Large intestine (tissue), 3 donors: ENCODE measurements around the gene B4GALT5. TPM values are rescaled to one million over a fixed set of nuclear protein-coding genes. Genes with fewer than 3 reads are reported as not detected.
"Not testable (repeated sequence)": the region's sequence is repeated elsewhere in the genome, so short reads cannot be mapped to it uniquely, and the experiment has no call there.

Source experiments
- DNase-seq, 2 donors: peaks; one replicate each; pipeline versions ENCODE4 v3.0.0 to v3.0.0-alpha.2; 2013
- H3K27ac ChIP-seq: one replicate; pipeline ENCODE4 v1.5.1; 2013; ENCODE audit warnings: low read length
- H3K27me3 ChIP-seq: 2 replicates; pipeline ENCODE4 v1.6.1; 2013; ENCODE audit warnings: low read length; ENCODE audit not compliant: control insufficient read depth, insufficient read depth
- H3K36me3 ChIP-seq: 2 replicates; pipeline ENCODE4 v1.6.1; 2013; ENCODE audit warnings: low read length; ENCODE audit not compliant: control insufficient read depth, insufficient read depth
- H3K4me1 ChIP-seq: one replicate; pipeline ENCODE4 v1.6.1; 2013; ENCODE audit warnings: low read length; ENCODE audit not compliant: control insufficient read depth, insufficient read depth
- H3K4me3 ChIP-seq: one replicate; pipeline ENCODE4 v1.5.1; 2013; ENCODE audit warnings: low read length
- H3K9me3 ChIP-seq: one replicate; pipeline ENCODE4 v1.6.1; 2013; ENCODE audit warnings: mild to moderate bottlenecking, low read depth, low read length, moderate library complexity; ENCODE audit not compliant: control insufficient read depth
- WGBS: methylation state at CpG from one replicate; pipeline ENCODE4 v1.1.5; 2013; ENCODE audit warnings: low lambda C conversion rate; ENCODE audit not compliant: insufficient coverage; 5-methylcytosine and 5-hydroxymethylcytosine counted together
- polyA plus RNA-seq: library from polyadenylated mRNA; unstranded; fragments of 120-200 nt; gene quantifications from one replicate; pipeline ENCODE4 v1.2.1, GENCODE V29; 2013

B4GALT5 gene
- polyA plus RNA-seq, 1 donor, result 51.2 TPM

GRCh38 chr20:49671433-49671832 lies 42.2 kb downstream of the B4GALT5 start:
- Histone ChIP-seq H3K4me1 (peaks cover 72% of the 10 kb centered on the region), H3K27ac (peak overlapping the region; percentile 52)
- 67% methylated on average over 1 of the region's 1 CpG for WGBS

GRCh38 chr20:49669601-49670189 lies 44.0 kb downstream of the B4GALT5 start:
- no peak overlapping the region for H3K4me3 ChIP-seq
- H3K4me1 ChIP-seq, result peaks cover 58% of the 10 kb centered on the region
- 76% methylated on average over 4 of the region's 7 CpGs for WGBS
- no peaks in the 10 kb centered on the region for H3K9me3 ChIP-seq
- peak overlapping the region; percentile 90 for H3K27ac ChIP-seq
- peak in 1 of 2 donors; percentile 62 for DNase-seq
- no peaks in the 10 kb centered on the region for H3K36me3 ChIP-seq
- no peaks in the 10 kb centered on the region for H3K27me3 ChIP-seq

More at GRCh38 chr20:49671433-49671832, 42.2 kb downstream of the B4GALT5 start:
- no peak for DNase-seq
- Histone ChIP-seq H3K36me3 (no peaks in the 10 kb centered on the region), H3K9me3 (no peaks in the 10 kb centered on the region), H3K4me3 (no peak overlapping the region), H3K27me3 (no peaks in the 10 kb centered on the region)

GRCh38 chr20:49668878-49669195 lies 44.8 kb downstream of the B4GALT5 start:
- H3K4me3 ChIP-seq, result peak overlapping the region; percentile 17
- not testable (repeated sequence) for H3K36me3 ChIP-seq, H3K9me3 ChIP-seq, DNase-seq, H3K27me3 ChIP-seq
- peak overlapping the region; percentile 90 for H3K27ac ChIP-seq
- WGBS, result no CpG with 5 or more reads among the region's 2 CpGs
- peaks cover 53% of the 10 kb centered on the region for H3K4me1 ChIP-seq

GRCh38 chr20:49668181-49668877 lies 45.3 kb downstream of the B4GALT5 start:
- no peaks in the 10 kb centered on the region for H3K36me3 ChIP-seq
- H3K27me3 ChIP-seq, result no peaks in the 10 kb centered on the region
- peaks cover 48% of the 10 kb centered on the region for H3K4me1 ChIP-seq
- no CpG with 5 or more reads among the region's 12 CpGs for WGBS
- peak overlapping the region; percentile 17 for H3K4me3 ChIP-seq
- DNase-seq, result peak; percentile 70 to 91
- H3K9me3 ChIP-seq, result no peaks in the 10 kb centered on the region
- peak overlapping the region; percentile 90 for H3K27ac ChIP-seq

GRCh38 chr20:49666911-49667310 lies 46.8 kb downstream of the B4GALT5 start:
- no peak overlapping the region for H3K27ac ChIP-seq
- WGBS, result no CpG with 5 or more reads among the region's 3 CpGs
- peaks cover 35% of the 10 kb centered on the region for H3K4me1 ChIP-seq

GRCh38 chr20:49665796-49666195 lies 47.9 kb downstream of the B4GALT5 start:
- Histone ChIP-seq H3K9me3 (no peaks in the 10 kb centered on the region), H3K4me3 (no peak overlapping the region), H3K36me3 (no peaks in the 10 kb centered on the region), H3K27ac (no peak overlapping the region), H3K27me3 (no peaks in the 10 kb centered on the region), H3K4me1 (peaks cover 28% of the 10 kb centered on the region)
- no peak for DNase-seq
- 100% methylated on average over 1 of the region's 7 CpGs for WGBS

More at GRCh38 chr20:49666911-49667310, 46.8 kb downstream of the B4GALT5 start:
- DNase-seq, result no peak
- Histone ChIP-seq H3K27me3 (no peaks in the 10 kb centered on the region), H3K36me3 (no peaks in the 10 kb centered on the region), H3K9me3 (no peaks in the 10 kb centered on the region), H3K4me3 (no peak overlapping the region)

GRCh38 chr20:49664612-49665313 lies 48.9 kb downstream of the B4GALT5 start:
- no peaks in the 10 kb centered on the region for H3K9me3 ChIP-seq
- no peak for DNase-seq
- H3K4me3 ChIP-seq, result no peak overlapping the region
- 100% methylated on average over 1 of the region's 3 CpGs for WGBS
- H3K27me3 ChIP-seq, result no peaks in the 10 kb centered on the region
- peaks cover 3% of the 10 kb centered on the region for H3K36me3 ChIP-seq
- peaks cover 26% of the 10 kb centered on the region for H3K4me1 ChIP-seq
- H3K27ac ChIP-seq, result no peak overlapping the region

- H3K27me3 ChIP-seq, result no peaks in the 10 kb centered on the region
- H3K27ac ChIP-seq, result no peak overlapping the region
- H3K9me3 ChIP-seq, result no peaks in the 10 kb centered on the region
- no peak for DNase-seq
- peaks cover 3% of the 10 kb centered on the region for H3K36me3 ChIP-seq
- peaks cover 21% of the 10 kb centered on the region for H3K4me1 ChIP-seq
- no peak overlapping the region for H3K4me3 ChIP-seq
Observed at GRCh38 chr20:49663112-49663511, 50.6 kb downstream of the B4GALT5 start.

DNA sequence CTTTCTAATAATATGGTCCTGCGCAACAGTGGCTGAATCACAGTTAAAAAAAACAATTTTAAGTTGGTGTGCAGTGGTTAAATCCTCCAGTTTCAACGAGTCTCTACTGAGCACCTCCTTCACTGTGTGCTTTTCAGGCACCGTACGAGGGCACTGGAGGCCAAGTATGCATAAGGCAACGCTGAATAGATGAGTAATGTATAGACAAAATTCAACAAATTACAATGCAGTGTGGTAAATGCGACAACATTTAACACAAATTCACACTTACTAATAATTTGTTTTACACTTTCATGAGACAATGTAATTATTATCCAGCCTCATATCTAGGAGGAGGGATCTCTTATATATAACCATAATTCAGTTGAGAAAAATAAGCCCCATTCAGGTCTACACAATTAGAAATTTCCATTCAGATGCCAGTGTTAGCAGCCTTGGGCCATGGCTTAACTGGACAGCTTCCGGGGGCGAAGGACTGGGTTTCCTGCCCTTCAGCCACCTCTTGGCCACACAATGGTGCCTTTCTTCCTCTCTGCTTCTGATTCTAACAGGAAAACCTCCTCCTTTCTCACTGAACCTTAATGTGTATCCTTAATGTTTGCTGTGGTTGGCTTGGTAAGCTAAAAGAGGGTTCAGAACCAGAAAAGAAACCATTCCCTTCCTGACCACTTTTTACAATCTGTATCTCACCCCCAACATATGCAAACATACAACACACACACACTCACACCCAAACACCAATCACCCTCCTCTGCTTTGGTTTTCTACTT lies 51.9 kb downstream of the B4GALT5 start:
- no peaks in the 10 kb centered on the region for H3K9me3 ChIP-seq
- WGBS, result 85% methylated on average over 4 of the region's 8 CpGs
- H3K27me3 ChIP-seq, result no peaks in the 10 kb centered on the region
- DNase-seq, result no peak
- no peak overlapping the region for H3K4me3 ChIP-seq
- H3K36me3 ChIP-seq, result peaks cover 3% of the 10 kb centered on the region
- H3K4me1 ChIP-seq, result peaks cover 13% of the 10 kb centered on the region
- H3K27ac ChIP-seq, result no peak overlapping the region

DNA sequence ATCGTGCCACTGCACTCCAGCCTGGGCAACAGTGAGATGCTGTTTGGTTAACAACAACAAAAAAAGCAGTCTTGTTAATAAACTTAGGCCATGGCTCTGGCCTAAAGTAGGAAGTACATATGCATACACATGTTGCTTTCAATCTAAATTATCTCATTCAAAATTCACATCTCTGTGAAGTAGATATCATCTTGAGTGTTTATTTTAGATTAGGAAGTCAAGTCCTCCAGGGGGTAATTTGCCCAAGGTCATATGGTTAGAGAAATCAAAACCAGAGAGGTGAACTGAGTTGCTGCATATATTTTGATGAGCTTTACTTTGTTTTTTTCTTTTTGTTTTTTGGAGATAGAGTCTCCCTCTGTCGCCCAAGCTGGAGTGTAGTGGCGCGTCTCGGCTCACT lies 52.8 kb downstream of the B4GALT5 start:
- Histone ChIP-seq H3K27ac (no peak overlapping the region), H3K4me1 (peaks cover 13% of the 10 kb centered on the region)
- WGBS, result no CpG with 5 or more reads among the region's 5 CpGs

More for the DNA sequence above, 52.8 kb downstream of the B4GALT5 start:
- Histone ChIP-seq H3K4me3 (no peak overlapping the region), H3K27me3 (no peaks in the 10 kb centered on the region), H3K36me3 (peaks cover 9% of the 10 kb centered on the region), H3K9me3 (no peaks in the 10 kb centered on the region)
- no peak for DNase-seq
